Peyer's patch (tissue), 4 donors: ENCODE data around the gene DOCK3.

Experiments used
- CTCF ChIP-seq, 6 experiments: fragments of 450-650 bp in 4 of 6; fragments of 200-600 bp in 2 of 6; sonication (generic) in 1 of 6; IDR thresholded peaks; one replicate each; pipeline ENCODE4 v1.5.1; 2017 to 2019; ENCODE audit warnings: antibody characterized with exemption in 6 of 6, mild to moderate bottlenecking in 3 of 6, moderate library complexity in 1 of 6
- POLR2A ChIP-seq, 2 donors: fragments of 450-650 bp; IDR thresholded peaks; one replicate each; pipeline ENCODE4 v1.5.1; 2017; ENCODE audit warnings: antibody characterized with exemption in 2 of 2, mild to moderate bottlenecking in 2 of 2, moderate library complexity in 2 of 2

- no peak for TF ChIP-seq CTCF (IDR thresholded peaks at IDR 0.05)
- no peak for TF ChIP-seq POLR2A (IDR thresholded peaks at IDR 0.05)
Measured at GRCh38 chr3:50805321-50805720, 130.6 kb downstream of the DOCK3 start.
